H1 (cell line): ENCODE results near the gene HIC1. TPM values are rescaled to one million over a fixed set of nuclear protein-coding genes. Genes with fewer than 3 reads are reported as not detected.

Source experiments
- CTCF ChIA-PET: fragments of 300-600 bp; sonication (Branson Sonifier 250); formaldehyde crosslinking; loops from one replicate; lab custom pipeline; 2021; ENCODE audit not compliant: partially characterized antibody; lab: Charles Lee
- POLR2A ChIA-PET: fragments of 300-600 bp; sonication (Branson Sonifier 250); formaldehyde crosslinking; loops from one replicate; lab custom pipeline; 2021; ENCODE audit warnings: inconsistent platforms; ENCODE audit not compliant: partially characterized antibody; lab: Charles Lee
- DNase-seq, 2 experiments: peaks; one replicate each; pipeline versions ENCODE4 v3.0.0 to v3.0.0-alpha.2; 2010 to 2022; ENCODE audit warnings: low spot score in 2 of 2, low read depth in 1 of 2, mixed read lengths in 1 of 2
- FAIRE-seq: peaks from 2 replicates; lab custom pipeline; 2011; peaks lifted over from hg19 to GRCh38; lab: Jason Lieb, UNC
- H2AFZ ChIP-seq: 2 replicates; pipeline ENCODE4 v1.8.1; 2012; ENCODE audit warnings: low read length, inconsistent platforms
- H2AK5ac ChIP-seq: 2 replicates; pipeline ENCODE4 v1.6.1; 2013; ENCODE audit warnings: low read depth, low read length
- H2BK120ac ChIP-seq: replicated peaks from 2 replicates; pipeline ENCODE3; 2013; ENCODE audit warnings: low read depth, low read length, inconsistent platforms
- H2BK12ac ChIP-seq: 2 replicates; pipeline ENCODE4 v1.6.1; 2013; ENCODE audit warnings: low read depth, low read length
- H2BK15ac ChIP-seq: 2 replicates; pipeline ENCODE4 v1.6.1; 2013; ENCODE audit warnings: low read length
- H2BK20ac ChIP-seq: 2 replicates; pipeline ENCODE4 v1.6.1; 2013; ENCODE audit warnings: low read length
- H2BK5ac ChIP-seq: 2 replicates; pipeline ENCODE4 v1.6.1; 2013; ENCODE audit warnings: low read depth, low read length
- H3K14ac ChIP-seq: 2 replicates; pipeline ENCODE4 v1.6.1; 2013; ENCODE audit warnings: inconsistent platforms; ENCODE audit not compliant: insufficient read length
- H3K18ac ChIP-seq: 2 replicates; pipeline ENCODE4 v1.6.1; 2013; ENCODE audit warnings: low read length; ENCODE audit errors: extremely low read depth
- H3K23ac ChIP-seq: 2 replicates; pipeline ENCODE4 v1.6.1; 2013; ENCODE audit warnings: inconsistent platforms; ENCODE audit not compliant: insufficient read length
- H3K23me2 ChIP-seq: 2 replicates; pipeline ENCODE4 v1.6.1; 2013; ENCODE audit warnings: low read depth, low read length
- H3K27ac ChIP-seq: 2 replicates; pipeline ENCODE4 v1.6.1; 2011; ENCODE audit warnings: low read depth, low read length, inconsistent platforms
- H3K27me3 ChIP-seq, 4 experiments: replicated peaks in 1 of 4; 1 replicate in 1 of 4; 2 replicates in 3 of 4; pipeline versions ENCODE4 v1.6.1 to v1.8.1; 2011 to 2013; ENCODE audit warnings: low read length in 3 of 4, mild to moderate bottlenecking in 3 of 4, inconsistent platforms in 2 of 4, mixed read lengths in 2 of 4, moderate library complexity in 1 of 4; ENCODE audit not compliant: control insufficient read depth in 3 of 4, insufficient read depth in 3 of 4; ENCODE audit errors: extremely low read depth in 1 of 4
- H3K36me3 ChIP-seq, 4 experiments: 2 replicates each; pipeline versions ENCODE4 v1.6.1 to v1.8.1; 2011 to 2013; ENCODE audit warnings: mild to moderate bottlenecking in 4 of 4, low read length in 3 of 4, moderate library complexity in 2 of 4, control low read depth in 1 of 4, inconsistent platforms in 1 of 4; ENCODE audit not compliant: insufficient read depth in 4 of 4, control insufficient read depth in 2 of 4
- H3K4ac ChIP-seq: replicated peaks from 2 replicates; pipeline ENCODE3; 2013; ENCODE audit warnings: low read length, low read depth, mixed read lengths, inconsistent platforms; ENCODE audit not compliant: insufficient read length
- H3K4me1 ChIP-seq, 4 experiments: replicated peaks in 1 of 4; 1 replicate in 1 of 4; 2 replicates in 3 of 4; pipeline versions ENCODE4 v1.6.1 to v1.8.1; 2011 to 2013; ENCODE audit warnings: low read length in 3 of 4, inconsistent platforms in 2 of 4, mixed read lengths in 1 of 4; ENCODE audit not compliant: insufficient read depth in 4 of 4, control insufficient read depth in 3 of 4
- H3K4me2 ChIP-seq, 2 experiments: 2 replicates each; pipeline versions ENCODE4 v1.6.1 to v1.8.1; 2011 to 2013; ENCODE audit warnings: low read depth in 2 of 2, low read length in 2 of 2, control low read depth in 1 of 2, inconsistent platforms in 1 of 2, mild to moderate bottlenecking in 1 of 2; ENCODE audit not compliant: insufficient read depth in 1 of 2
- H3K4me3 ChIP-seq, 4 experiments: fragments of 200-600, 300-600 bp in 1 of 4; sonication (generic), shearing (Covaris generic), sonication (Bioruptor Twin) in 1 of 4; 2 replicates each; pipeline versions ENCODE4 v1.5.1 to v1.8.1; 2011 to 2016; ENCODE audit warnings: low read length in 4 of 4, low read depth in 3 of 4, control low read depth in 2 of 4, inconsistent platforms in 2 of 4, mild to moderate bottlenecking in 2 of 4, mixed read lengths in 1 of 4, moderate library complexity in 1 of 4; ENCODE audit not compliant: insufficient read depth in 2 of 4; ENCODE audit errors: extremely low read depth in 1 of 4
- H3K56ac ChIP-seq: replicated peaks from 2 replicates; pipeline ENCODE3; 2013; ENCODE audit warnings: low read depth, mild to moderate bottlenecking, mixed read lengths, low read length, inconsistent platforms; ENCODE audit not compliant: insufficient read length
- H3K79me1 ChIP-seq: 2 replicates; pipeline ENCODE4 v1.6.1; 2013; ENCODE audit warnings: low read depth, low read length, control low read depth
- H3K79me2 ChIP-seq, 2 experiments: 2 replicates each; pipeline versions ENCODE4 v1.6.1 to v1.8.1; 2012 to 2013; ENCODE audit warnings: low read length in 2 of 2, mild to moderate bottlenecking in 2 of 2, inconsistent platforms in 1 of 2; ENCODE audit not compliant: insufficient read depth in 2 of 2, control insufficient read depth in 1 of 2
- H3K9ac ChIP-seq, 4 experiments: replicated peaks in 1 of 4; 1 replicate in 1 of 4; 2 replicates in 3 of 4; pipeline versions ENCODE4 v1.6.1 to v1.8.1; 2011 to 2013; ENCODE audit warnings: low read depth in 3 of 4, low read length in 3 of 4, control low read depth in 2 of 4, mild to moderate bottlenecking in 2 of 4, moderate library complexity in 2 of 4, inconsistent platforms in 1 of 4; ENCODE audit errors: extremely low read depth in 1 of 4
- H3K9me3 ChIP-seq, 2 experiments: 2 replicates each; pipeline versions ENCODE4 v1.6.1 to v1.8.1; 2012 to 2013; ENCODE audit warnings: mild to moderate bottlenecking in 2 of 2, moderate library complexity in 2 of 2, control low read depth in 1 of 2, inconsistent platforms in 1 of 2, low read depth in 1 of 2, low read length in 1 of 2, mixed read lengths in 1 of 2; ENCODE audit not compliant: insufficient read depth in 2 of 2
- H4K20me1 ChIP-seq, 2 experiments: replicated peaks in 1 of 2; 2 replicates each; pipeline versions ENCODE3 to v1.8.1; 2011 to 2013; ENCODE audit warnings: inconsistent platforms in 2 of 2, low read length in 2 of 2, mild to moderate bottlenecking in 1 of 2; ENCODE audit not compliant: insufficient read depth in 2 of 2, control insufficient read depth in 1 of 2
- H4K5ac ChIP-seq: 2 replicates; pipeline ENCODE4 v1.6.1; 2013; ENCODE audit warnings: low read length, low read depth, mixed read lengths, inconsistent platforms; ENCODE audit not compliant: insufficient read length
- H4K8ac ChIP-seq: 2 replicates; pipeline ENCODE4 v1.8.0; 2013; ENCODE audit warnings: mild to moderate bottlenecking, moderate library complexity, low read length, inconsistent platforms; ENCODE audit not compliant: insufficient read depth; ENCODE audit errors: extremely low read depth
- H4K91ac ChIP-seq: replicated peaks from 2 replicates; pipeline ENCODE3; 2013; ENCODE audit warnings: low read length, mixed read lengths, inconsistent platforms; ENCODE audit not compliant: insufficient read length
- CBX8 ChIP-seq: fragments of 300-800, 300-1000 bp; sonication (generic); IDR thresholded peaks from 2 replicates; pipeline ENCODE4 v1.7.1; 2016; ENCODE audit warnings: low read depth, low read length, borderline replicate concordance
- CEBPB ChIP-seq: IDR thresholded peaks from 2 replicates; pipeline ENCODE4 v1.6.1; 2012; ENCODE audit warnings: low read depth, low read length
- HDAC6 ChIP-seq: IDR thresholded peaks from one replicate; pipeline ENCODE4 v1.7.1; 2012; ENCODE audit warnings: low read depth, mild to moderate bottlenecking, inconsistent platforms, low read length, moderate library complexity
- JUND ChIP-seq: IDR thresholded peaks from 2 replicates; pipeline ENCODE4 v1.6.1; 2011; ENCODE audit warnings: mild to moderate bottlenecking, improper control_type of control experiment, low read length
- RXRA ChIP-seq: IDR thresholded peaks from 2 replicates; pipeline ENCODE4 v1.6.1; 2011; ENCODE audit warnings: low read depth, mild to moderate bottlenecking, low read length, moderate library complexity; ENCODE audit not compliant: insufficient read depth
- SAP30 ChIP-seq: fragments of 300-600 bp; sonication (generic); IDR thresholded peaks from 2 replicates; pipeline ENCODE4 v1.7.1; 2012; ENCODE audit warnings: low read length, moderate library complexity, mild to moderate bottlenecking, inconsistent platforms; ENCODE audit not compliant: insufficient read depth, insufficient replicate concordance
- SIN3A ChIP-seq, 2 experiments: IDR thresholded peaks in 1 of 2; conservative IDR thresholded peaks in 1 of 2; 2 replicates each; pipeline ENCODE4 v1.6.1; 2011 to 2012; ENCODE audit warnings: low read length in 2 of 2, improper control_type of control experiment in 1 of 2, low read depth in 1 of 2, mild to moderate bottlenecking in 1 of 2
- TCF12 ChIP-seq: IDR thresholded peaks from 2 replicates; pipeline ENCODE4 v1.6.1; 2011; ENCODE audit warnings: low read depth, mild to moderate bottlenecking, low read length
- ZNF274 ChIP-seq: IDR thresholded peaks from 2 replicates; pipeline ENCODE4 v1.7.0; 2012; ENCODE audit warnings: low read length, borderline replicate concordance; ENCODE audit errors: extremely low read depth
- WGBS, 2 experiments: shearing (Covaris generic) in 1 of 2; methylation state at CpG; one replicate each; pipeline versions ENCODE4 v1.1.6 to v1.1.7; 2013 to 2015; ENCODE audit warnings: low lambda C conversion rate in 2 of 2, mixed read lengths in 2 of 2, inconsistent platforms in 1 of 2, low coverage in 1 of 2, missing lambda C conversion rate in 1 of 2; ENCODE audit not compliant: insufficient replicate concordance in 2 of 2, insufficient coverage in 1 of 2, insufficient read length in 1 of 2; ENCODE audit errors: extremely low coverage in 1 of 2, missing lambda C conversion rate in 1 of 2; 5-methylcytosine and 5-hydroxymethylcytosine counted together
- polyA plus RNA-seq, 7 experiments: library from polyadenylated mRNA; depleted of rRNA in 3 of 7; stranded (reverse) in 5 of 7; unstranded in 2 of 7; fragments of >200 nt in 5 of 7; fragments of 200-250 nt in 2 of 7; gene quantifications; 1 replicate in 5 of 7; 2 replicates in 1 of 7; 4 replicates in 1 of 7; pipeline versions ENCODE4 v1.2.1 to v1.2.3, GENCODE V29; 2011 to 2013; ENCODE audit warnings: missing spikeins in 2 of 7, mixed read lengths in 2 of 7
- total RNA-seq: library from RNA; stranded (reverse); fragmentation: NEBNext Ultra II Directional; extraction: Animal tissue kit (Norgen Biotek cat#: 25700); gene quantifications from 2 replicates; pipeline ENCODE4 v1.2.1, GENCODE V29; 2021

HIC1 gene
- total and polyA plus RNA-seq, 2 of the 8 experiments (the other 6 are each of a cell fraction or from before 2014, with no cell fraction given), result 0.06 to 0.09 TPM

DNA sequence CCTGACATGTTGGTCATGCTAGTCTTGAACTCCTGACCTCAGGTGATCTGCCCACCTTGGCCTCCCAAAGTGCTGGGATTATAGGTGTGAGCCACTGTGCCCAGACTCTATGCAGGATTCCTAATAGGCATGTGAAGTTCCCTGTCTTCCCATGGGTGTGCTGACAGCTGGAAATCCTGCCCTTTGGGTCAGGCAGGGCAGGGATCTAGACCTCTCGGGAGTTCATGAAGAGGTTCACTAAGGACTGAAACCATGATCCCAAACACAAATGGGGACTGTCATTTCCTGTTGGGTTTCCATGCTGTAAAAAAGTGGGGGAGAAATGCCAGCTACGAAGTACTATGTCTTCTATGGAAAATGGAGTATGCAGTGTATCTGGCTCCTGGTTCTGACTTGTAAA lies 52.1 kb downstream of the HIC1 start:
- Histone ChIP-seq H2AFZ (no peak overlapping the region), H3K27ac (no peak overlapping the region), H3K9ac (no peak overlapping the region), H3K4ac (no peak overlapping the region), H3K18ac (no peak overlapping the region), H3K4me3 (no peak overlapping the region), H4K5ac (no peak overlapping the region), H3K79me1 (no peaks in the 10 kb centered on the region), H4K91ac (no peak overlapping the region), H3K4me1 (no peaks in the 10 kb centered on the region), H3K9me3 (no peaks in the 10 kb centered on the region), H3K23me2 (no peaks in the 10 kb centered on the region), H3K4me2 (no peak overlapping the region), H3K79me2 (no peaks in the 10 kb centered on the region), H3K27me3 (no peaks in the 10 kb centered on the region), H3K23ac (no peak overlapping the region), H3K14ac (no peak overlapping the region), H2BK20ac (no peak overlapping the region), H3K36me3 (no peaks in the 10 kb centered on the region), H3K56ac (no peak overlapping the region), H2BK5ac (no peak overlapping the region), H4K8ac (no peak overlapping the region), H2BK12ac (no peak overlapping the region), H2BK120ac (no peak overlapping the region), H2AK5ac (no peak overlapping the region), H4K20me1 (no peaks in the 10 kb centered on the region), H2BK15ac (no peak overlapping the region)
- WGBS, 2 experiments, result 88% methylated on average over 2 of the region's 2 CpGs; no CpG with 5 or more reads in 1 of the 2 experiments
- FAIRE-seq (no peak), DNase-seq (no peak)
- CTCF ChIA-PET, result interaction anchor here (0.6 to 4.0 kb wide), 8 partner anchors 11 to 239 kb away, joined by 3 to 27 read pairs (median 3); no protein-coding TSS in a partner anchor
- POLR2A ChIA-PET, result no interaction called here
- TF ChIP-seq CEBPB (no peak), TCF12 (no peak), CBX8 (no peak), ZNF274 (no peak), JUND (no peak), HDAC6 (no peak), SAP30 (no peak), SIN3A (conservative IDR thresholded peaks at IDR 0.05 in 1 of 2, IDR thresholded peaks at IDR 0.05 in 1 of 2; ENCODE audit: low read depth in 1 of 2, low read length in 2 of 2) (no peak), RXRA (no peak)
